Measurements from ENCODE around the gene CMYA5.

DNA sequence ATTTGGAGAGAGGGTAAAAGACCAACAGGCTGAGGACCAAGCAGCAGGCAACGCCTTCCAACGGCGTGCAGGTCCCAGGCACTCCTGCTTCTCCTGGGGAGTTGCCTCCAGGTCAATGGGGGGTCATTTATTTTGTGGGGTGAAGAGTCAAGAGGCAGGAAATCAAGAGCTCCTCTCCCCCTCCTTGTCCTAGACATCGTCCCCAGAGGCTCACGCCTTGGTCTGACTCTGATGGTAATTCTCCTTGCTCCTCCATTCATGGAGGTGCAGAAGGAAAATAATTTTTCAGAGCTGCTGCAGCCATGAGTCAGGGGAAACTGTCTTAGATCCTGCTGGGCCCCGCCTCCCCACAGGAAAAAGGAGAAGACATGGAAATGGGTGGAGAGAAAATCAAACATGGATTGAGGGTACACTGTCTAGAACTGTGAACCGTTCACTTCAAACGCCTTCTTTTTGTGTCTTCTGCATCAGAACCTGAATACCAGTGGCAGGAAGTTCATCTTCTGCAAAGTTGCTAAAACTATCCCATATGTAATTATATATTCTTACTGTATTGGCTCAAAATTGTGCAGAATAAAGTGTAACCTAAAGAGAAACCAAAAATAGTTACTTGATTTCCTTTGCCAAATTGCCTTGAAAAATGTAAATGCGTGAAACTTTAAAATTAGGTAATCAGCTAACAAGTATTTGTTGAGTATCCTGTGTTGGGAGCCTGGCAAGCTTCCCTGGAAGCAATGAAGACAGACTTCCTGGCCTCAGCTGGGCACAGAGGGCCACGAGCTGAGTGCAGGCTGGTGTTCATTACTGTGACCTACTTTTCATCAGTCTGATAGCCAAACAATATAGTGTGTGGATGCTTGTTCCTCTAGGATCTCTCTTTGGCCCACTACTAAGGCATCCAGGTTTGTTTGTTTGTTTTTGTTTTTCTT is 142.0 kb downstream of the CMYA5 start:
- TF ChIP-seq EZH2 (IDR thresholded peaks at IDR 0.05; ENCODE audit: borderline replicate concordance, low read depth, low read length, severe bottlenecking) (no peak), POLR2A (IDR thresholded peaks at IDR 0.05; ENCODE audit: low read depth, low read length) (no peak), GATA2 (IDR thresholded peaks at IDR 0.05; ENCODE audit: insufficient read depth, insufficient read length, low read depth, low read length) (no peak), FOS (IDR thresholded peaks at IDR 0.05; ENCODE audit: borderline replicate concordance, insufficient read depth, low read length) (no peak)
- TF ChIP-seq, protein P1, sequence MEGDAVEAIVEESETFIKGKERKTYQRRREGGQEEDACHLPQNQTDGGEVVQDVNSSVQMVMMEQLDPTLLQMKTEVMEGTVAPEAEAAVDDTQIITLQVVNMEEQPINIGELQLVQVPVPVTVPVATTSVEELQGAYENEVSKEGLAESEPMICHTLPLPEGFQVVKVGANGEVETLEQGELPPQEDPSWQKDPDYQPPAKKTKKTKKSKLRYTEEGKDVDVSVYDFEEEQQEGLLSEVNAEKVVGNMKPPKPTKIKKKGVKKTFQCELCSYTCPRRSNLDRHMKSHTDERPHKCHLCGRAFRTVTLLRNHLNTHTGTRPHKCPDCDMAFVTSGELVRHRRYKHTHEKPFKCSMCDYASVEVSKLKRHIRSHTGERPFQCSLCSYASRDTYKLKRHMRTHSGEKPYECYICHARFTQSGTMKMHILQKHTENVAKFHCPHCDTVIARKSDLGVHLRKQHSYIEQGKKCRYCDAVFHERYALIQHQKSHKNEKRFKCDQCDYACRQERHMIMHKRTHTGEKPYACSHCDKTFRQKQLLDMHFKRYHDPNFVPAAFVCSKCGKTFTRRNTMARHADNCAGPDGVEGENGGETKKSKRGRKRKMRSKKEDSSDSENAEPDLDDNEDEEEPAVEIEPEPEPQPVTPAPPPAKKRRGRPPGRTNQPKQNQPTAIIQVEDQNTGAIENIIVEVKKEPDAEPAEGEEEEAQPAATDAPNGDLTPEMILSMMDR (IDR thresholded peaks at IDR 0.05; ENCODE audit: extremely low read depth in 1 of 2, insufficient read depth in 1 of 2, low read depth in 1 of 2, low read length in 2 of 2) = no peak

All from endothelial cell of umbilical vein (primary cell).